Chondrocyte (in vitro differentiated cells): Measurements from ENCODE around the gene SAMSN1. TPM values are rescaled to one million over a fixed set of nuclear protein-coding genes. Genes with fewer than 3 reads are reported as not detected.

Experiments
- DNase-seq: peaks from one replicate; pipeline ENCODE4 v3.0.0; 2021; ENCODE audit warnings: mixed read lengths, low spot score
- H3K27ac Mint-ChIP-seq: one replicate; pipeline ENCODE4 v1.8.0; 2021; ENCODE audit warnings: mild to moderate bottlenecking, moderate library complexity, mixed read lengths; ENCODE audit not compliant: unreplicated experiment
- H3K27me3 Mint-ChIP-seq: 2 replicates; pipeline ENCODE4 v1.8.0; 2021; ENCODE audit warnings: low read depth, mixed read lengths
- H3K36me3 Mint-ChIP-seq: 2 replicates; pipeline ENCODE4 v1.8.0; 2021; ENCODE audit warnings: low read depth, mixed read lengths
- H3K4me1 Mint-ChIP-seq: 2 replicates; pipeline ENCODE4 v1.8.0; 2021; ENCODE audit warnings: low read depth, mild to moderate bottlenecking, mixed read lengths
- H3K4me3 Mint-ChIP-seq: one replicate; pipeline ENCODE4 v1.8.0; 2021; ENCODE audit warnings: mild to moderate bottlenecking, moderate library complexity, mixed read lengths; ENCODE audit not compliant: unreplicated experiment
- H3K9me3 Mint-ChIP-seq: 2 replicates; pipeline ENCODE4 v1.8.0; 2021; ENCODE audit warnings: low read depth, mixed read lengths
- CTCF ChIP-seq: fragments of 200-600 bp; sonication (generic); IDR thresholded peaks from 2 replicates; pipeline ENCODE4 v1.5.0; 2021; ENCODE audit warnings: antibody characterized with exemption, mild to moderate bottlenecking, moderate library complexity
- total RNA-seq: library from RNA; stranded (reverse); gene quantifications from 3 replicates; pipeline ENCODE4 v1.2.1, GENCODE V29; 2021

SAMSN1 gene
- total RNA-seq, 1 donor from 2014 or later, result not detected

- H3K4me3 Mint-ChIP-seq, result no peak overlapping the region
- no peak for TF ChIP-seq CTCF
- no peaks in the 10 kb centered on the region for H3K36me3 Mint-ChIP-seq
- H3K27ac Mint-ChIP-seq, result no peak overlapping the region
- H3K4me1 Mint-ChIP-seq, result no peaks in the 10 kb centered on the region
- no peak for DNase-seq
- H3K9me3 Mint-ChIP-seq, result peaks cover 3% of the 10 kb centered on the region
- no peaks in the 10 kb centered on the region for H3K27me3 Mint-ChIP-seq
These were observed 27.1 kb upstream of the SAMSN1 start for GRCh38 chr21:14573244-14573643.

- Mint-ChIP-seq H3K4me1 (no peaks in the 10 kb centered on the region), H3K36me3 (no peaks in the 10 kb centered on the region), H3K27me3 (no peaks in the 10 kb centered on the region), H3K4me3 (no peak overlapping the region), H3K27ac (no peak overlapping the region), H3K9me3 (no peaks in the 10 kb centered on the region)
- no peak for DNase-seq
- no peak for TF ChIP-seq CTCF
These were observed 26.2 kb upstream of the SAMSN1 start for GRCh38 chr21:14572204-14572780.

- Mint-ChIP-seq H3K9me3 (peaks cover 10% of the 10 kb centered on the region), H3K27me3 (no peaks in the 10 kb centered on the region), H3K4me3 (no peak overlapping the region), H3K36me3 (no peaks in the 10 kb centered on the region), H3K27ac (no peak overlapping the region), H3K4me1 (no peaks in the 10 kb centered on the region)
- no peak for TF ChIP-seq CTCF
- no peak for DNase-seq
These were observed 23.8 kb upstream of the SAMSN1 start for GRCh38 chr21:14569868-14570267.

GRCh38 chr21:14569026-14569621 lies 23.0 kb upstream of the SAMSN1 start:
- Mint-ChIP-seq H3K4me3 (no peak overlapping the region), H3K27me3 (no peaks in the 10 kb centered on the region), H3K9me3 (peaks cover 15% of the 10 kb centered on the region), H3K27ac (no peak overlapping the region), H3K4me1 (no peaks in the 10 kb centered on the region), H3K36me3 (no peaks in the 10 kb centered on the region)
- no peak for DNase-seq
- TF ChIP-seq CTCF, result no peak

GRCh38 chr21:14567331-14568279 lies 21.5 kb upstream of the SAMSN1 start:
- TF ChIP-seq CTCF, result no peak
- H3K9me3 Mint-ChIP-seq, result peaks cover 18% of the 10 kb centered on the region
- no peaks in the 10 kb centered on the region for H3K36me3 Mint-ChIP-seq
- no peaks in the 10 kb centered on the region for H3K27me3 Mint-ChIP-seq
- no peak for DNase-seq
- H3K27ac Mint-ChIP-seq, result no peak overlapping the region
- no peak overlapping the region for H3K4me3 Mint-ChIP-seq
- H3K4me1 Mint-ChIP-seq, result no peaks in the 10 kb centered on the region
